ENCODE measurements around the gene ADARB2. TPM values are rescaled to one million over a fixed set of nuclear protein-coding genes. Genes with fewer than 3 reads are reported as not detected.

Gene ADARB2
- total RNA-seq, 2 donors from 2014 or later = 8.0 to 12.2 TPM

DNA sequence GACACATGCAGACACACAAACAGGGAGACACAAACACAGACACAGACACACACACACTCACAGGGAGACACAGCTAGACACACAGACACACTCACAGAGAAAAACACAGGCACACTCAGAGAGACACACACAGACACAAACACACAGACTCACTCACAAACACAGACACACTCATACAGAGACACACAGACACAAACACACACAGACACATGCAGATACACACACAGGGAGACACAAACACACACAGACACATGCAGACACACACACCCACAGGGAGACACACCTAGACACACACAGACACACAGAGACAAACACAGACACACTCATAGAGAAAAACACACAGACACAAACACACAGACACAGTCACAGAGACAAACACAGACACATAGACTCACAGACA, 67.9 kb downstream of the ADARB2 start:
- Histone ChIP-seq H3K36me3 (replicated peaks in 1 of 2; ENCODE audit: insufficient read depth in 1 of 2, low read depth in 2 of 2) (no peaks in the 10 kb centered on the region), H3K27ac (no peak overlapping the region), H3K4me1 (no peaks in the 10 kb centered on the region), H3K9me3 (no peaks in the 10 kb centered on the region), H3K27me3 (no peaks in the 10 kb centered on the region), H3K4me3 (no peak overlapping the region)
- no peak for ATAC-seq
- no peak for TF ChIP-seq POLR2A (IDR thresholded peaks at IDR 0.05)
- TF ChIP-seq, protein P1, sequence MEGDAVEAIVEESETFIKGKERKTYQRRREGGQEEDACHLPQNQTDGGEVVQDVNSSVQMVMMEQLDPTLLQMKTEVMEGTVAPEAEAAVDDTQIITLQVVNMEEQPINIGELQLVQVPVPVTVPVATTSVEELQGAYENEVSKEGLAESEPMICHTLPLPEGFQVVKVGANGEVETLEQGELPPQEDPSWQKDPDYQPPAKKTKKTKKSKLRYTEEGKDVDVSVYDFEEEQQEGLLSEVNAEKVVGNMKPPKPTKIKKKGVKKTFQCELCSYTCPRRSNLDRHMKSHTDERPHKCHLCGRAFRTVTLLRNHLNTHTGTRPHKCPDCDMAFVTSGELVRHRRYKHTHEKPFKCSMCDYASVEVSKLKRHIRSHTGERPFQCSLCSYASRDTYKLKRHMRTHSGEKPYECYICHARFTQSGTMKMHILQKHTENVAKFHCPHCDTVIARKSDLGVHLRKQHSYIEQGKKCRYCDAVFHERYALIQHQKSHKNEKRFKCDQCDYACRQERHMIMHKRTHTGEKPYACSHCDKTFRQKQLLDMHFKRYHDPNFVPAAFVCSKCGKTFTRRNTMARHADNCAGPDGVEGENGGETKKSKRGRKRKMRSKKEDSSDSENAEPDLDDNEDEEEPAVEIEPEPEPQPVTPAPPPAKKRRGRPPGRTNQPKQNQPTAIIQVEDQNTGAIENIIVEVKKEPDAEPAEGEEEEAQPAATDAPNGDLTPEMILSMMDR (IDR thresholded peaks at IDR 0.05) = no peak
- intact Hi-C loops (cut with DNase I) = no loop called here
- no peak for DNase-seq

DNA sequence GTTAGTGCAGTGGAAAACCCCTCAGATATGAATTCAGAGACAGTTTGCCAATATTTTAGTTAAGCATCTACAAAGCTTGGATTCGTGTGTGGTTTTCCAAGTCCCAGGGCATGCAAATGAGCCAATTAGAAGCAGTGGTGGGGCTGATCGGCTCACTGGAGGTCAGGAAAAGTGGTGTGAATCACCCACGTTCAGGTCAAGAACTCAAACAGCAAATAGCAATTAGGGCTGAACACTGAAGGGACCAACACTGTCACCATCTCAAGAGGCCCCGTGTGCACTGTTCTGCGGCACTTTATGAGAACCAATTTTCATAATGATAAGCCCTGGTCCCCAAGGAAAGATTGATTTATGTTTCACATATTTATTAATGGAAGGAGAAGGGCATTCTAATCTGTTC, 68.9 kb downstream of the ADARB2 start:
- H3K27me3 ChIP-seq = no peaks in the 10 kb centered on the region
- no peak overlapping the region for H3K27ac ChIP-seq
- H3K36me3 ChIP-seq (replicated peaks in 1 of 2; ENCODE audit: insufficient read depth in 1 of 2, low read depth in 2 of 2) = no peaks in the 10 kb centered on the region
- intact Hi-C loops (cut with DNase I) = no loop called here
- TF ChIP-seq POLR2A (IDR thresholded peaks at IDR 0.05) = no peak
- TF ChIP-seq, protein P1 (IDR thresholded peaks at IDR 0.05) = no peak
- no peaks in the 10 kb centered on the region for H3K9me3 ChIP-seq
- no peaks in the 10 kb centered on the region for H3K4me1 ChIP-seq
- WGBS, 2 donors = 33 to 36% methylated on average over 5 of the region's 5 CpGs
- ATAC-seq (no peak), DNase-seq (no peak)
- no peak overlapping the region for H3K4me3 ChIP-seq

DNA sequence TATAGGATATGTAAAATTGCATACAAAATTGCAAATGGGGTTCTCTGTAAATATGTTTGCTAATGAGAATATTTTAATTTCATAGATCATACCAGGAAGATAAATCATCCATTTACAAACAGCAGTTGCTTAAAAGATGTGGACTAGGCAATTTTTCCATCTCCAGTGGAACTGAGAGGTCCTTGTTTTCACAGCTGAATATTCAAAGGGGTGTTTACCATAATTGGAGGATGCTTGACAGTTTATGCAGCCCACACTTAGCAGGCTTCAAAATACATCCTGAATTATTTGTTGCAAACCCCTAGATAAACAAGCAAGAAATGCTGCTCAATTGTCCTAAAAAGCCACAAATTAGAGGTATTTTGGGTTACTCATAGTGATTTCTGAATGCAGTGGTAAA, 69.9 kb downstream of the ADARB2 start:
- intact Hi-C loops (cut with DNase I) = no loop called here
- Histone ChIP-seq H3K36me3 (replicated peaks in 1 of 2; ENCODE audit: insufficient read depth in 1 of 2, low read depth in 2 of 2) (no peaks in the 10 kb centered on the region), H3K9me3 (no peaks in the 10 kb centered on the region), H3K4me3 (no peak overlapping the region), H3K27ac (no peak overlapping the region), H3K27me3 (no peaks in the 10 kb centered on the region), H3K4me1 (no peaks in the 10 kb centered on the region)
- no peak for DNase-seq
- no peak for ATAC-seq
- TF ChIP-seq POLR2A (IDR thresholded peaks at IDR 0.05) = no peak
- TF ChIP-seq, protein P1 (IDR thresholded peaks at IDR 0.05) = no peak

DNA sequence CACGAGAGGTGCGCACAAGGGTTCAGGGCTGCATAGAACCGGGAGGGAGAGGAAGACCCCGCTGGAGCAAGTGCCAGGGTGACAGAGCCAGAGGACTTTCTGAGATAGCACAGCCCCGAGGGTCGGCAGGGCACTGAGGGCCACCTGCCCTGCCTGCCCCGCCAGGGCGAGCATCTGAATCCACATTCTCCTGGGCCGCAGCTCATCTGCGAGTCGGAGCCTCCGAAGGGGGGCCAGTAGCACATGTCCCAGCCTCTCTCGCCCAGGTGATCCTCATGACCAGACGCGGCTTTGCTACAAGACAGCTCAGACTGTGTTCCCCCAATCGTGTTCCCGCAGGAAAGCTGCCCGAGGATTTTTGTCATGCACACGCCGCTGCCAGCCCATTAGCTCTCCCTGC, 71.2 kb downstream of the ADARB2 start:
- H3K4me3 ChIP-seq = no peak overlapping the region
- no peaks in the 10 kb centered on the region for H3K27me3 ChIP-seq
- no peak overlapping the region for H3K27ac ChIP-seq
- WGBS, 2 donors = 78 to 79% methylated on average over 12 to 16 of the region's 20 CpGs
- no peak for TF ChIP-seq POLR2A (IDR thresholded peaks at IDR 0.05)
- TF ChIP-seq, protein P1 (IDR thresholded peaks at IDR 0.05) = no peak
- no peaks in the 10 kb centered on the region for H3K4me1 ChIP-seq
- intact Hi-C loops (cut with DNase I) = no loop called here
- ATAC-seq (no peak), DNase-seq (no peak)
- no peaks in the 10 kb centered on the region for H3K36me3 ChIP-seq (replicated peaks in 1 of 2; ENCODE audit: insufficient read depth in 1 of 2, low read depth in 2 of 2)
- H3K9me3 ChIP-seq = no peaks in the 10 kb centered on the region

DNA sequence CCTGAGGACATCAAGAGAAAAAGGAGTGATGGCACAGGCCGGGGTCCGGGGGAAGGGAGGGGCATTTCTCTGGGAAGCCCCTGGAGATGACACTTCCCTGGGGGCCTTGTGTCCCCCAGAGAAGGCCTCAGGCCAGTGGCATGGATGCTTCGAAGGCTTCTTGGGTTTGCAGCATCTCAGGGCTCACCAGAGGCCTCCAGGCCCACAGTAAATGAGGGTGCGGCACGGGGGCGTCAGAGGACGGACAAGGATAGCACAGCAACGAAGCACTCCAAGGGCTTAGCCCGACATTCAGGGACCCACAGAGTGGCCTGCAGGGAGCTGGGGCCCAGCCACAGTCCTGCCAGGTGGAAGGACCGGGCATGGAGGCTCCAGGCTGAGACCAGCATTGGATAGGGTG, 71.6 kb downstream of the ADARB2 start:
- no peaks in the 10 kb centered on the region for H3K4me1 ChIP-seq
- no peaks in the 10 kb centered on the region for H3K27me3 ChIP-seq
- no peaks in the 10 kb centered on the region for H3K9me3 ChIP-seq
- intact Hi-C loops (cut with DNase I) = no loop called here
- WGBS, 2 donors = 78 to 80% methylated on average over 1 to 10 of the region's 10 CpGs
- no peak for TF ChIP-seq POLR2A (IDR thresholded peaks at IDR 0.05)
- TF ChIP-seq, protein P1 (IDR thresholded peaks at IDR 0.05) = no peak
- ATAC-seq (no peak), DNase-seq (no peak)
- H3K27ac ChIP-seq = no peak overlapping the region
- H3K36me3 ChIP-seq (replicated peaks in 1 of 2; ENCODE audit: insufficient read depth in 1 of 2, low read depth in 2 of 2) = no peaks in the 10 kb centered on the region
- H3K4me3 ChIP-seq = no peak overlapping the region
